NOMO-1 (cell line): ENCODE results near the gene C19orf38.
"Not testable (repeated sequence)": the region's sequence is repeated elsewhere in the genome, so short reads cannot be mapped to it uniquely, and the experiment has no call there.

Experiments used
- DNase-seq, 2 experiments: peaks; one replicate each; lab custom pipeline; 2025; ENCODE audit not compliant: unreplicated experiment in 2 of 2; lab: John Stamatoyannopoulos, UW

Gene C19orf38

DNA sequence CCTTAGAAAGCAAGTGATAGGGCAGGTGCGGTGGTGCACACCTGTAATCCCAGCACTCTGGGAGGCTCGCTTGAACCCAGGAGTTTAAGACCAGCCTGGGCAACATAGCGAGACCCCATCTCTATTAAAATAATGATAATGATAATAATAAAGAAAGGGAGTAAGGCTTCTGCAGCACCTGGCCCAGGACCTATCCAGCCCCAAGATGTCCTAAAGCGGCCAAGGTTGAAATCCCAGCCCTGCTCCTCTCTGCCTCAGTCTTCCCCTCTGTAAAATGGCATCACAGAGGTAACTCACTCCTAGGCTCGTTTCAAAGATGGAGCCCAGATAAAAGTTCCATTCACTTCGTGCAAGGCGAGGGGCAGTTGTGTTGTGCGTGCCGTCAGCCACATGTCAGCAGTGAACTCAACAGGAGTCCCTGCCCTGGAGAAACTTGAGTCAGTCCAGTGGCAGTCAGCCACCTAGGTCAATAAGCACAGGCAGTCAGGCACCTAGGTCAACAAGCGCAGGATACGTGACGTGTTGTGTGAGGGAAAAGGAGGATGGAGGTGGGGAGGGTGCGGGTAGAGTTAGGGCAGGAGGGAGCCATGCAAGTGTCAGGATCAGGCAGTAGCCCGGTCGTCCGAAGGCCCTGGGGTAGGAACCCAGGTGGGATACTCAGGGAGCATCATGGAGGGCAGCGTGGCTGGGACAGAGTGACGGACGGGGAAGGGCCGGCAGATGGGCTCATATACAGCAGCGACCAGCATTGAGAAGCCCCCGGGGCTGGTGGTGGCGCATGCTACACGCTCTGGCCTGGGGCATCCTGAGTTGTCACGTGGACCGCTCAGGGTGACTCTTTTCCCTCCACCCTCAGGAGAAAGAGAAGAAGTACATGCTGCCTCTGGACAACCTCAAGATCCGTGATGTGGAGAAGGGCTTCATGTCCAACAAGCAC is 28.8 kb upstream of the C19orf38 start:
- DNase-seq = no peak

- no peak for DNase-seq
These were observed 28.0 kb upstream of the C19orf38 start for GRCh38 chr19:10820173-10820572.

DNA sequence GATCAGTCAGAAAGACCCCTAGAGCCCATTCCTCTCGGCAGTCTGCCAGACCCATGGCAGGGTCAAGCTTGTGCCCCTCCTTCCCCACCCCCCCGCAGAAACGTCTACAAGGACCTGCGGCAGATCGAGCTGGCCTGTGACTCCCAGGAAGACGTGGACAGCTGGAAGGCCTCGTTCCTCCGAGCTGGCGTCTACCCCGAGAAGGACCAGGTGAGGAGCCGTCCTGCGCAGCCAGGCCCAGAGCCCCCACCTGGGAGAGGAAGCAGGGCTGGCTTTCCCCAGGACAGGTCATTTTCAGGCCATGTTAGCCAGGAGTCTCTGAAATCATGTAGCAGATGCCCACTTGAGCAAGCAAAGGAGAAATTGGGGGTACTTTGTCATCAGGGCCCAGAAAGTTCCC is 24.5 kb upstream of the C19orf38 start:
- no peak for DNase-seq

- DNase-seq = no peak
These were observed 22.0 kb upstream of the C19orf38 start for GRCh38 chr19:10826231-10826630.

DNA sequence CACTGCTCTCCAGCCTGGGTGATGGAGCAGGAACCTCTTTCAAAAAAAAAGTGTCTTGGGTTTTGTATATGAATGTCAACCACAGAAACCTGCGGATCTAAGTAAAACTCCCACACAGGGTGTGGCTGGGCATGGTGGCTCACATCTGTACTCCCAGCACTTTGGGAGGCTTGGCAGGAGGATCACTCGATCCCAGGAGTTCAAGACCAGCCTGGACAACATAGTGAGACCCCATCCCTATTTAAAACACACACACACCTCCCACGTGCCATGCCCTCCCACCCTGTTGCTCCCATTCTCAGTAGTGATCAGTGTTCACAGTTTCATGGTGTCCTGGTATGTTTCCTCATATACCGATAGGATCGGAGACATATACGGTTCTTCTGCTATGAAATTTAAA is 21.4 kb upstream of the C19orf38 start:
- no peak for DNase-seq

GRCh38 chr19:10828981-10829821 is 19.0 kb upstream of the C19orf38 start:
- no peak for DNase-seq

DNA sequence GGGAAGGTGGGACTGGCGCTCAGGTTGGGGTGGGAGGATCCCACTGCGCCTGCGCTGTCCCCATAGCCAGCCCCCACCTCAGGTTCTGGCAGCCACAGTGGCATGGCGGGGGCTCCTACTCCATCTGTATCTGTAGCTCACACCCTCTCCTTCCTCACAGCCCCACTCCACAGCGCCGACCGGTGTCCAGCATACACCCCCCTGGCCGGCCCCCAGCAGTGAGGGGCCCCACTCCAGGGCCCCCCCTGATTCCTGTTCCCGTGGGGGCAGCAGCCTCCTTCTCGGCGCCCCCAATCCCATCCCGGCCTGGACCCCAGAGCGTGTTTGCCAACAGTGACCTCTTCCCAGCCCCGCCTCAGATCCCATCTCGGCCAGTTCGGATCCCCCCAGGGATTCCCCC is 18.2 kb upstream of the C19orf38 start:
- no peak for DNase-seq

DNA sequence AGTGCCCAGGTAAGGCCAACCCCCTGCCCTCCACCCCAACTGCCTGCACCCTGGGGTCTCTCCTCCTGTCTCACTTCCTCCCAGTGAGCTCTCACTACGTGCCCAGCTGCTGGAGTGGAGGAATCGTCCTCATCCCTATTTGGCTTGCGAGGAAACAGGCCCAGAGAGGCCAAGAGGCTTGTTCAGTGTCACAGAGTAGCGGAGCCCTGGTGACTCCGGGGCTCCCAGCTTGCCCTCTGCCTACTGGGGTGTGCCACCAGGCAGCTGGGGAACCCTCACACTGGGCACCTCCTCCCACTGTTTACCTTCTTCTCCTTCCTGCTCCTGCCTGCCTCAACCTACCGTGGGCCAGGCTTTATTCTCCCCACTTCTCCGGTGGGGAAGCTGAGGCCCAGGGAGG is 17.8 kb upstream of the C19orf38 start:
- DNase-seq = no peak

- DNase-seq = no peak
These were observed 17.1 kb upstream of the C19orf38 start for GRCh38 chr19:10830931-10831779.

DNA sequence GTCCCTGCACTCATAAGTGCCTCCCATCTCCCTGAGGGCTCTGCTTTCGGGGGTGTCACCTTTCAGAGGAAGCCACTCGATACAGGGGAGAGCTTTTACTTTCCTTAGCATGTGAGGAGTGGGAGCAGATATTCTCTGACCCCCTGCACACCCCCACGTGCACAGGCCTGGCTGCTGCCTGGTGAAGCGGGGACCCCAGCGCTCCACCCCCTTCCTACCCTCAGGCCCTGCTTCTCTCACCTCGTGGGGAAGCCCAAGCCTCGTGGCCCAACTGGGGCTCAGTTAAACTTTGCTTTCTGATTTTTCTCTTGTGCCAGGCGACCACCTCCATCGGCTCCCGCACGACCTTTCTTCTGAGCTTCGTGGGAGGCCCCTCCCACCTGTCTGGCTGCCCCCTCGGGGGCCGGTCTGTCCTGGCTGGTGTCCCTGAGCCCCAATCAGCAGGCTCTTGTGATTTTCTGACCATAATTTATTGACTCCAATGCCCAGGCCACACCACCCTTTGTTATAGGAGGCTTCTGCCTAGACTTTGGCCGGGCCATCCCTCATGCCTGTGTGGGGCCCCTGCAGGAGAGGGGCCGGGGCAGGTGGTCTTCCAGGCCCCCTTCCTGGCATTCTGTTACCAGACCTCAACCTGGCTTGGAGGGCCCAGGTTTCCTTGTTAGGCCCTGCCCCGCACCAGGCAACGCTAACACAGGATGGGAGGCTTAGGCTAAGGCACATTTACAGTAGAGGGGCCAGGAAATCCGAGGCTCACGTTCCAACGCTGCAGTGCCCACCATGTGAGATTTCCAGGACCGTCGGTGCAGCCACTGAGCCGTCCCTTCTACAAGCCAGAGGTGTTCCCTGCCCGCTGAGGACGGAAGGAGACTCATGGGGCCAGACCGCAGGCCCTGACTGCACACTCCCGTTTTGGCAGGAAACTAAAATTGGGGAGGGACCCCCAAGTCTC is 16.0 kb upstream of the C19orf38 start:
- no peak for DNase-seq

DNA sequence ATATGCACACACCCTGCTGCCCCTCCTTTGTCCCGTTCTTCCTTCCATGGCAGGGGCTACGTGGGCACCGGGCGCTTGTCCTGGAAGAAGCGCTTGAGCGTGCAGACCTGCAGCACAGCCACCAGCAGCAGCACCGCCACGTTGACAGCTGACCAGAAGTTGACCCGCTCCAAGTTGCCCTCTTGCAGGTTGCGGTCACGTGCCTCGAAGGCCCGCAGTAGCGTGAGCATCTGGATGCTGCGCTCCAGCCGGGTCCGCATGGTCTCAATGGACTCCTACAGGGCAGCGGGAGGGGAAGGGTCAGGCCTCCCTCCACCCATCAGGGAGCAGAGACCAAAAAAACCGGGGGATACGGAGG is 15.3 kb upstream of the C19orf38 start:
- no peak for DNase-seq

DNA sequence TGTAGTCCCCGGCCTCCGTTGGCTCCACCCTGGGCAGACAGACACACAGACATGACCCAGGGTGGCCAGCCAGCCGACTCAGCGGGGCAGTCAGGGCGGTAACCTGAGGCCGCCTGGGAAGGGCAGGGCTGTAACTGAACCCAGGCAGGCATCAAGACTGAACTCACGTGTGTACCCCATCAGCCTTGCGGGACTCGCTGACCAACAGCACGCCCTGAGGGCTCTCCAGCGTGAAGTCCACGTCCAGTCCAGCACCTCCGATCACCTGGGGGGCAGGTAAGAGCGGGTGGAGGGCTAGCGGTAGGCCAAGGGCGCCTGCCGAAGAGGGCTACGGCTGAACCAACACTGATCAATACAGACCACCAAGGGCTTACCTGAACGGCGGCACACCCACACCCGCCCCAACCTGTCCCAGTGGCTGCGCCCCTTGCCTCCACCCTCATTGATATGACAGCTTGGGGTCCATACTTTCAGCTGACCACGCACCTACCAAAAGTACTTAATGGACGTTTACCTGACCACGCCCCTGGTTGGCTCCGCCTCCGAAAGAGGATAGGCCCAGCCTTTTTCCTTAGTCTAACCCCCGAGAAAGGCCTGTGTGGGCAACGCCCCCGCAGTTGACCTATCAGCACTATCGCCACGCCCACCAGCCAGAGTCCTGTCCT is 13.0 kb upstream of the C19orf38 start:
- no peak for DNase-seq

DNA sequence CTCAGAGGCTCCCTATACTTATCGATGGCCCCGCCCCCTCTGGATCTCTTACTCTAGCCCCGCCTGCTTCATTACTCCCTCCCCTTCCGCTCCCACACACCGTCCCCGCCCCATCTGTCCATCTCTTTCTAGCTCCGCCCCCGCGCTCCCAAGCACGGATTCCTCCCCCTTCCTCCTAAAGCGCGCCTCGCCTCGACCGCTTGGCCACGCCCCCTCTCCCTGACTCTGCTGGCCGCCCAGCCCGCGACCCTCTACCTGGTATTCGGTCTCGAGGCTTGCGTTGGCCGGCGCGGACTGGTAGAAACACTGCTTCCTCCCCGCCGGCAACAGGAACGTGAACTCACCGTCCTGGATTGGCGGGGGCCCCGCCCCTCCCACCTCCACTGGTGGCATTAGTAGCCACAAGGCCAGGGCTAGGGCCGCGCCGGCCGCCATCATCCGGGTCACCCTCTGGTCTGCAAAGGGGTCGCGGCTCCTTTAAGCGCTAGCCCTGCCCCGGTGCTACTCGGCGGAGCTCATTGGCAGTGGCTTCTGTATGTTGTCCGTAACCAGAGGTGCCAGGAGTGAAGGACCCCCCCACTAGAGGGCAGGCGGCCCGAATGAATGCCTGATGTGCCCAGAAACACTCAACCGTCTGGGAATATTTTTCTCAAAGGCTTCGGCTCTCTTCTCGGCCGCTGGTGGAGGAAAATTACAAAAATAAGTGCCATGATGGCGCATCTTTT is 12.3 kb upstream of the C19orf38 start, which contains the start of gene TMED1:
TSS of gene TMED1 (minus strand) at position 459 of the 725 bp plus-strand sequence. CDS start at position 438, 21 bp downstream.
- peak; percentile 94 to 99 for DNase-seq

GRCh38 chr19:10836479-10837330 is 11.5 kb upstream of the C19orf38 start:
- DNase-seq = peak; percentile 88 to 96

DNA sequence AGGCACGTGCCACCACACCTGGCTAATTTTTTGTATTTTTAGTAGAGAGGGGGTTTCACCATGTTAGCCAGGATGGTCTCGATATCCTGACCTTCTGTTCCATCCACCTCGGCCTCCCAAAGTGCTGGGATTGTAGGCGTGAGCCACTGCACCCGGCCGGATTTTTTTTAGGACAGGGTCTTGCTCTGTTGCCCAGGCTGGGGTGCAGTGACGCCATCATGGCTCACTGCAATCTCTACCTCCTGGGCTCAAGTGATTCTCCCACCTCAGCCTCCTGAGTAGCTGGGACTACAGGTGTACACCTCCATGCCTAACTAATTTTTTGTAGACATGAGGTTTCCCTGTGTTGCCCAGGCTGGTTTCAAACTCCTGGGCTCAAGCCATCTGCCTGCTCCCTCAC is 10.6 kb upstream of the C19orf38 start:
- DNase-seq = not testable (repeated sequence)

DNA sequence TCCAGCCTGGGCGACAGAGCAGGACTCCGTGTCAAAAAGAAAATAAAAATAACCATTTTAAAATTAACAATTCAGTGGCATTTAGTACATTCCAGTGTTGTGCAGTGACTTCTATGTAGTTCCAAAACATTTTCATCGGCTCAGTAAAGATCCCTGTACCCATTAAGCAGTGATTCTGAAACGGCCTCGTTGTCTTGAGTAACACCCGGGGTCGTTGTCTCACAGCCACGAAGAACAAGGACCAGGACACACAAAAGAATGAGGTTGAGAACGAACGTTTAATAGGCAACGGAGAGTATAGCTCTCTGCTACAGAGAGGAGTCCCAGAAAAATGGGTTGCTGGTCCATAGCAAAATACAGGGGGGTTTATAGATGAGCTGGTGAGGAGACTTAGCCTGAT is 9.8 kb upstream of the C19orf38 start:
- DNase-seq = no peak
